HepG2 (cell line): ENCODE results near the gene MRPL57. TPM values are rescaled to one million over a fixed set of nuclear protein-coding genes. Genes with fewer than 3 reads are reported as not detected.

ENCODE experiments used
- CBX5 ChIP-seq: sonication (generic); formaldehyde crosslinking; IDR thresholded peaks from 2 replicates; pipeline ENCODE4 v1.4.0; 2020; ENCODE audit warnings: missing genetic modification reagents, borderline replicate concordance
- JUN ChIP-seq: sonication (generic); formaldehyde crosslinking; IDR thresholded peaks from 2 replicates; pipeline ENCODE4 v1.4.0; 2020; ENCODE audit warnings: mild to moderate bottlenecking, missing genetic modification reagents
- SALL2 ChIP-seq: sonication (generic); formaldehyde crosslinking; IDR thresholded peaks from 2 replicates; pipeline ENCODE4 v1.8.1; 2023; ENCODE audit warnings: mild to moderate bottlenecking, missing genetic modification reagents, inconsistent platforms
- ZBTB42 ChIP-seq: sonication (generic); formaldehyde crosslinking; IDR thresholded peaks from 2 replicates; pipeline ENCODE4 v1.5.0; 2020; ENCODE audit warnings: mild to moderate bottlenecking, missing genetic modification reagents
- ZNF549 ChIP-seq: sonication (generic); formaldehyde crosslinking; IDR thresholded peaks from 2 replicates; pipeline ENCODE4 v1.5.0; 2020; ENCODE audit warnings: missing genetic modification reagents
- ZNF841 ChIP-seq: sonication (generic); formaldehyde crosslinking; IDR thresholded peaks from 2 replicates; pipeline ENCODE4 v1.8.1; 2023; ENCODE audit warnings: missing genetic modification reagents, borderline replicate concordance
- polyA plus RNA-seq, 8 experiments: library from polyadenylated mRNA; depleted of rRNA in 3 of 8; stranded (reverse) in 7 of 8; unstranded in 1 of 8; fragments of >200 nt; fragmentation: Illumina TruSeq in 4 of 8; extraction: Trizol in 4 of 8; gene quantifications; 2 replicates each; pipeline versions ENCODE4 v1.2.1 to v1.2.3, GENCODE V29; 2011 to 2016; ENCODE audit warnings: low read depth in 4 of 8, missing spikeins in 1 of 8, mixed read lengths in 1 of 8; ENCODE audit not compliant: insufficient read depth in 1 of 8
- total RNA-seq, 5 experiments: library from RNA; depleted of rRNA; stranded (reverse); fragments of >200 nt; fragmentation: Illumina TruSeq; extraction: Trizol; gene quantifications; 2 replicates each; pipeline ENCODE4 v1.2.3, GENCODE V29; 2016; ENCODE audit warnings: low read depth in 1 of 5
- TF ChIP-seq, protein P1 (sequence below): sonication (generic); formaldehyde crosslinking; IDR thresholded peaks from 2 replicates; pipeline ENCODE4 v1.4.0; 2020; ENCODE audit warnings: mild to moderate bottlenecking, missing genetic modification reagents, borderline replicate concordance
- TF ChIP-seq, protein P2 (sequence below): IDR thresholded peaks from 2 replicates; pipeline ENCODE4 v1.4.0; 2020; ENCODE audit warnings: mild to moderate bottlenecking, missing genetic modification reagents

Gene MRPL57
- total and polyA plus RNA-seq, 2 of the 13 experiments (the other 11 are each of a cell fraction or from before 2014, with no cell fraction given) = 19.5 to 35.2 TPM

DNA sequence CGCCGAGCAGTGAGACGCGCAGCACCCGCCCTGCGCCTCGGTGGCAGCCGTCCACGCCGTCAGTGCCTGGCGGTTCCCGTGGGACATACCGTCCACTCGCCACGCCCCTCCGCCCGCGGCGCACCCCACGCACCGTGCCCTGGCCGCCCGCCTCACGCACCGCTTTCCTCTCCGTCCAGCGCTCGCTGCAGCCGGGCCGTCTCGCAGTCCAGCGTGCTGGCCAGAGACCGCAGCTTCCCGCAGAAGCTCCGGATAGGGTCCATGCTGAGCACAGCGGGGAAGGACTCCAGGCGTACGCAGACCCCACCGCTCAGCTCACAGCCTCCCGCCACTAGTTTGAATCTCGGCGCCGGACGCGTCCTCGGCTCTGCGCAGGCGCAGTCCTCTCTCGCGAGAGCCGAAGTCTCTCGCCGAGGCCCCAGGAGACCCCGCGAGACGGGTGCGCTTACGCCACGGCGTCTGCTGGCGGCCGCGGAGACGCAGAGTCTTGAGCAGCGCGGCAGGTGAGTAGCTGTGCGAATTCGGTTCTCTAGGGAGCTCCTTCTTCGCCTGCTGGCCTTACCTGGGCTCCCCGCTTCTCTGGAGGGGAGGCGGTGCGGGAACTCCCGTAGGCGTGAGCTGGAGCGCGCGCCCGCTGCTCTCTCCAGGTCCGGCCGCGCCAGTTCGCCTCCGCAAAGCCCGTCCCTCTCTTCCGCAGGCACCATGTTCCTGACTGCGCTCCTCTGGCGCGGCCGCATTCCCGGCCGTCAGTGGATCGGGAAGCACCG, at the start of gene MRPL57, which contains the start of gene SKA3 (continued):
- TF ChIP-seq, protein P1, sequence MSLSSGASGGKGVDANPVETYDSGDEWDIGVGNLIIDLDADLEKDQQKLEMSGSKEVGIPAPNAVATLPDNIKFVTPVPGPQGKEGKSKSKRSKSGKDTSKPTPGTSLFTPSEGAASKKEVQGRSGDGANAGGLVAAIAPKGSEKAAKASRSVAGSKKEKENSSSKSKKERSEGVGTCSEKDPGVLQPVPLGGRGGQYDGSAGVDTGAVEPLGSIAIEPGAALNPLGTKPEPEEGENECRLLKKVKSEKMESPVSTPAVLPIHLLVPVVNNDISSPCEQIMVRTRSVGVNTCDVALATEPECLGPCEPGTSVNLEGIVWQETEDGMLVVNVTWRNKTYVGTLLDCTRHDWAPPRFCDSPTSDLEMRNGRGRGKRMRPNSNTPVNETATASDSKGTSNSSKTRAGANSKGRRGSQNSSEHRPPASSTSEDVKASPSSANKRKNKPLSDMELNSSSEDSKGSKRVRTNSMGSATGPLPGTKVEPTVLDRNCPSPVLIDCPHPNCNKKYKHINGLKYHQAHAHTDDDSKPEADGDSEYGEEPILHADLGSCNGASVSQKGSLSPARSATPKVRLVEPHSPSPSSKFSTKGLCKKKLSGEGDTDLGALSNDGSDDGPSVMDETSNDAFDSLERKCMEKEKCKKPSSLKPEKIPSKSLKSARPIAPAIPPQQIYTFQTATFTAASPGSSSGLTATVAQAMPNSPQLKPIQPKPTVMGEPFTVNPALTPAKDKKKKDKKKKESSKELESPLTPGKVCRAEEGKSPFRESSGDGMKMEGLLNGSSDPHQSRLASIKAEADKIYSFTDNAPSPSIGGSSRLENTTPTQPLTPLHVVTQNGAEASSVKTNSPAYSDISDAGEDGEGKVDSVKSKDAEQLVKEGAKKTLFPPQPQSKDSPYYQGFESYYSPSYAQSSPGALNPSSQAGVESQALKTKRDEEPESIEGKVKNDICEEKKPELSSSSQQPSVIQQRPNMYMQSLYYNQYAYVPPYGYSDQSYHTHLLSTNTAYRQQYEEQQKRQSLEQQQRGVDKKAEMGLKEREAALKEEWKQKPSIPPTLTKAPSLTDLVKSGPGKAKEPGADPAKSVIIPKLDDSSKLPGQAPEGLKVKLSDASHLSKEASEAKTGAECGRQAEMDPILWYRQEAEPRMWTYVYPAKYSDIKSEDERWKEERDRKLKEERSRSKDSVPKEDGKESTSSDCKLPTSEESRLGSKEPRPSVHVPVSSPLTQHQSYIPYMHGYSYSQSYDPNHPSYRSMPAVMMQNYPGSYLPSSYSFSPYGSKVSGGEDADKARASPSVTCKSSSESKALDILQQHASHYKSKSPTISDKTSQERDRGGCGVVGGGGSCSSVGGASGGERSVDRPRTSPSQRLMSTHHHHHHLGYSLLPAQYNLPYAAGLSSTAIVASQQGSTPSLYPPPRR = peak; percentile 36; the same call in 1 of the 2 replicates
- TF ChIP-seq SALL2 (peak; percentile 91), ZBTB42 (CRISPR knock-in tag) (peak; percentile 6; the same call in 1 of the 2 replicates), CBX5 (CRISPR knock-in tag) (0 out of 2 replicates have a peak, but pooled peaks have one; percentile 14), ZNF549 (CRISPR knock-in tag) (no peak), ZNF841 (CRISPR knock-in tag) (0 out of 2 replicates have a peak, but pooled peaks have one; percentile 64), JUN (no peak)
- TF ChIP-seq, protein P2, sequence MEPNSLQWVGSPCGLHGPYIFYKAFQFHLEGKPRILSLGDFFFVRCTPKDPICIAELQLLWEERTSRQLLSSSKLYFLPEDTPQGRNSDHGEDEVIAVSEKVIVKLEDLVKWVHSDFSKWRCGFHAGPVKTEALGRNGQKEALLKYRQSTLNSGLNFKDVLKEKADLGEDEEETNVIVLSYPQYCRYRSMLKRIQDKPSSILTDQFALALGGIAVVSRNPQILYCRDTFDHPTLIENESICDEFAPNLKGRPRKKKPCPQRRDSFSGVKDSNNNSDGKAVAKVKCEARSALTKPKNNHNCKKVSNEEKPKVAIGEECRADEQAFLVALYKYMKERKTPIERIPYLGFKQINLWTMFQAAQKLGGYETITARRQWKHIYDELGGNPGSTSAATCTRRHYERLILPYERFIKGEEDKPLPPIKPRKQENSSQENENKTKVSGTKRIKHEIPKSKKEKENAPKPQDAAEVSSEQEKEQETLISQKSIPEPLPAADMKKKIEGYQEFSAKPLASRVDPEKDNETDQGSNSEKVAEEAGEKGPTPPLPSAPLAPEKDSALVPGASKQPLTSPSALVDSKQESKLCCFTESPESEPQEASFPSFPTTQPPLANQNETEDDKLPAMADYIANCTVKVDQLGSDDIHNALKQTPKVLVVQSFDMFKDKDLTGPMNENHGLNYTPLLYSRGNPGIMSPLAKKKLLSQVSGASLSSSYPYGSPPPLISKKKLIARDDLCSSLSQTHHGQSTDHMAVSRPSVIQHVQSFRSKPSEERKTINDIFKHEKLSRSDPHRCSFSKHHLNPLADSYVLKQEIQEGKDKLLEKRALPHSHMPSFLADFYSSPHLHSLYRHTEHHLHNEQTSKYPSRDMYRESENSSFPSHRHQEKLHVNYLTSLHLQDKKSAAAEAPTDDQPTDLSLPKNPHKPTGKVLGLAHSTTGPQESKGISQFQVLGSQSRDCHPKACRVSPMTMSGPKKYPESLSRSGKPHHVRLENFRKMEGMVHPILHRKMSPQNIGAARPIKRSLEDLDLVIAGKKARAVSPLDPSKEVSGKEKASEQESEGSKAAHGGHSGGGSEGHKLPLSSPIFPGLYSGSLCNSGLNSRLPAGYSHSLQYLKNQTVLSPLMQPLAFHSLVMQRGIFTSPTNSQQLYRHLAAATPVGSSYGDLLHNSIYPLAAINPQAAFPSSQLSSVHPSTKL = peak; percentile 32; the same call in 1 of the 2 replicates
